ENCODE results near the gene MLXIPL.

GRCh38 chr7:73623798-73624668 is at the start of gene MLXIPL:
- TF ChIP-seq, protein P1, sequence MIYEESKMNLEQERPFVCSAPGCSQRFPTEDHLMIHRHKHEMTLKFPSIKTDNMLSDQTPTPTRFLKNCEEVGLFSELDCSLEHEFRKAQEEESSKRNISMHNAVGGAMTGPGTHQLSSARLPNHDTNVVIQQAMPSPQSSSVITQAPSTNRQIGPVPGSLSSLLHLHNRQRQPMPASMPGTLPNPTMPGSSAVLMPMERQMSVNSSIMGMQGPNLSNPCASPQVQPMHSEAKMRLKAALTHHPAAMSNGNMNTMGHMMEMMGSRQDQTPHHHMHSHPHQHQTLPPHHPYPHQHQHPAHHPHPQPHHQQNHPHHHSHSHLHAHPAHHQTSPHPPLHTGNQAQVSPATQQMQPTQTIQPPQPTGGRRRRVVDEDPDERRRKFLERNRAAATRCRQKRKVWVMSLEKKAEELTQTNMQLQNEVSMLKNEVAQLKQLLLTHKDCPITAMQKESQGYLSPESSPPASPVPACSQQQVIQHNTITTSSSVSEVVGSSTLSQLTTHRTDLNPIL (CRISPR knock-in tag; IDR thresholded peaks at IDR 0.05; ENCODE audit: low read depth), result no peak
- no peak for TF ChIP-seq TOX (CRISPR knock-in tag; IDR thresholded peaks at IDR 0.05; ENCODE audit: borderline replicate concordance)
- TF ChIP-seq POU6F1 (CRISPR knock-in tag; IDR thresholded peaks at IDR 0.05; ENCODE audit: borderline replicate concordance, low read depth), result no peak
- TF ChIP-seq SNAI2 (CRISPR knock-in tag; IDR thresholded peaks at IDR 0.05), result no peak
- TF ChIP-seq RARB (CRISPR knock-in tag; IDR thresholded peaks at IDR 0.05), result no peak
- no peak for TF ChIP-seq ARNTL (CRISPR knock-in tag; IDR thresholded peaks at IDR 0.05; ENCODE audit: borderline replicate concordance, low read depth)
- TF ChIP-seq TCF4 (CRISPR knock-in tag; IDR thresholded peaks at IDR 0.05; ENCODE audit: borderline replicate concordance), result no peak
- 0 out of 2 replicates have a peak, but pooled peaks have one; percentile 20 for TF ChIP-seq ZFP3 (CRISPR knock-in tag; IDR thresholded peaks at IDR 0.05)
